ENCODE measurements around the gene CNKSR3. TPM values are rescaled to one million over a fixed set of nuclear protein-coding genes. Genes with fewer than 3 reads are reported as not detected.

Gene CNKSR3
- polyA plus RNA-seq, 1 of the 3 experiments (the other 2 are of a cell fraction): 1.6 TPM

GRCh38 chr6:154499855-154500589, 10.5 kb downstream of the CNKSR3 start:
- H3K27ac ChIP-seq (ENCODE audit: low read depth in 2 of 2, low read length in 1 of 2): no peak overlapping the region
- H3K4me3 ChIP-seq (ENCODE audit: low read depth in 2 of 2, low read length in 1 of 2): no peak overlapping the region
- 0 out of 2 replicates have a peak, but pooled peaks cover 4% of the 10 kb centered on the region for H3K79me2 ChIP-seq (ENCODE audit: insufficient read depth)
- no peaks in the 10 kb centered on the region for H3K36me3 ChIP-seq (replicated peaks in 1 of 2; ENCODE audit: control insufficient read depth in 1 of 2, insufficient read depth in 2 of 2, low read length in 1 of 2)
- peaks cover 0 to 4% of the 10 kb centered on the region in 2 experiments; a peak in 2 of 4 replicates for H3K4me1 ChIP-seq (ENCODE audit: control insufficient read depth in 1 of 2, insufficient read depth in 2 of 2, low read depth in 1 of 2, low read length in 1 of 2)
- WGBS (ENCODE audit: low lambda C conversion rate): 84% methylated on average over 4 of the region's 4 CpGs
- no peaks in the 10 kb centered on the region for H3K9me2 ChIP-seq
- POLR2A ChIA-PET: no interaction called here
- H3K9ac ChIP-seq: no peak overlapping the region
- no peak overlapping the region for H3K4me2 ChIP-seq
- DNase-seq: no peak
- H3K9me3 ChIP-seq: no peaks in the 10 kb centered on the region
- H4K20me1 ChIP-seq (ENCODE audit: insufficient read depth): no peaks in the 10 kb centered on the region
- H3K27me3 ChIP-seq (ENCODE audit: insufficient read depth): no peaks in the 10 kb centered on the region
- TF ChIP-seq MAX (IDR thresholded peaks at IDR 0.05; ENCODE audit: low read depth) (no peak), NRF1 (IDR thresholded peaks at IDR 0.05; ENCODE audit: low read depth, low read length) (no peak), POLR2AphosphoS5 (IDR thresholded peaks at IDR 0.05; ENCODE audit: low read depth, low read length) (no peak), MEF2A (IDR thresholded peaks at IDR 0.05; ENCODE audit: borderline replicate concordance, low read depth) (no peak), CHD2 (IDR thresholded peaks at IDR 0.05; ENCODE audit: low read length, partially characterized antibody) (no peak), CTCF (IDR thresholded peaks at IDR 0.05) (no peak), ELF1 (IDR thresholded peaks at IDR 0.05) (no peak), RXRA (IDR thresholded peaks at IDR 0.05; ENCODE audit: borderline replicate concordance, low read depth) (no peak), USF2 (IDR thresholded peaks at IDR 0.05; ENCODE audit: borderline replicate concordance, low read depth, low read length) (no peak), GABPA (IDR thresholded peaks at IDR 0.05; ENCODE audit: low read depth) (no peak), JUND (IDR thresholded peaks at IDR 0.05) (no peak), TCF12 (IDR thresholded peaks at IDR 0.05) (no peak), RCOR1 (IDR thresholded peaks at IDR 0.05; ENCODE audit: low read length) (no peak), IRF3 (IDR thresholded peaks at IDR 0.05; ENCODE audit: low read depth, low read length) (no peak), USF1 (IDR thresholded peaks at IDR 0.05; ENCODE audit: borderline replicate concordance, low read depth) (no peak), FOSL2 (IDR thresholded peaks at IDR 0.05; ENCODE audit: borderline replicate concordance, low read depth) (no peak), SMC3 (IDR thresholded peaks at IDR 0.05; ENCODE audit: low read depth, low read length) (no peak), FOXM1 (IDR thresholded peaks at IDR 0.05; ENCODE audit: low read depth) (no peak)
- no peaks in the 10 kb centered on the region for H3F3A ChIP-seq (replicated peaks; ENCODE audit: insufficient read depth)
- CTCF ChIA-PET: interaction anchor here (0.8 to 5.8 kb wide), 11 partner anchors 8 to 176 kb away, joined by 3 to 32 read pairs (median 5); partner anchors contain the start of gene CNKSR3
- no peak overlapping the region for H2AFZ ChIP-seq (ENCODE audit: low read depth)
